Germinal center (tissue), 1 donor: ENCODE data around the gene GABBR2.
"Not testable (repeated sequence)": the region's sequence is repeated elsewhere in the genome, so short reads cannot be mapped to it uniquely, and the experiment has no call there.

Experiments
- DNase-seq: peaks from one replicate; pipeline ENCODE4 v3.0.0; 2012; ENCODE audit warnings: mixed read lengths, low spot score

The GABBR2 gene

GRCh38 chr9:98288881-98289280 lies 419.9 kb downstream of the GABBR2 start:
- no peak for DNase-seq

DNA sequence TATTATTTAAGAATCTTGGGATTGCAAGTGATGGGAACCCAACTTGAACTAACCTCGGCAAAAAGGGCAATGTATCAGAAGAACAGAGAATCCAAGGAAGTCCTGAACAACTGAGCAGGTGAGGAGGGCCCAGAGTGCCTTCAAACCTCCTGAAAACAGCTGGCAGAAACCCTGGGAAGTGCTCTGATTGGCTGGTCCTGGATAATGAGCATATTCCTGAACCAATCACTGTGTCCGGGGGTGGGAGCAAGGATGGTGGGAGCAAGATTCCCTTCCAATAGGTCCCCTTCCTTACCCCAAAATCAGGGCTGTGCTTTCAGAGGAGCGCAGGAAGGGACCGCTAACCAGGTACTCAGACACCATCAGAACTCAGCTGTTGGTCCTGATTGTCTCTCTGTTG lies 421.4 kb downstream of the GABBR2 start:
- peak; percentile 9 for DNase-seq

GRCh38 chr9:98285446-98285845 lies 423.3 kb downstream of the GABBR2 start:
- DNase-seq: no peak

- DNase-seq: no peak
These were observed 424.0 kb downstream of the GABBR2 start for GRCh38 chr9:98284754-98285153.

- DNase-seq: not testable (repeated sequence)
These were observed 425.6 kb downstream of the GABBR2 start for GRCh38 chr9:98283143-98283542.

DNA sequence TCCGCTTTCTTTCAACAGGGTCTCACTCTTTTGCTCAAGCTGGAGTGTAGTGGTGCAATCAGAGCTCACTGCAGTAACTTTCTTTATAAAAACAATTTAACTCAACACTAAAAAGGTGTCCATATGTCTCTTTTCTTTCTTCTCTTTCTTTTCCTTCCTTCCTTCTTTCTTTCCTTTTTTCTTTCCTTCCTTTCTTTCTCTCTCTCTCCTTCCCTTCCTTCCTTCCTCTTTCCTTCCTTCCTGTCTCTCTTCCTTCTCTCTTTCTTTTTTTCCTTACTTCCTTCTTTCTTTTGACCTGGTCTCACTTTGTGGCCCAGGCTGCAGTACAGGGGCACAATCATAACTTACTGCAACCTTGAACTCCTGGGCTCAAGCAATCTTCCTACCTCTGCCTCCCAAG lies 427.5 kb downstream of the GABBR2 start:
- no peak for DNase-seq

DNA sequence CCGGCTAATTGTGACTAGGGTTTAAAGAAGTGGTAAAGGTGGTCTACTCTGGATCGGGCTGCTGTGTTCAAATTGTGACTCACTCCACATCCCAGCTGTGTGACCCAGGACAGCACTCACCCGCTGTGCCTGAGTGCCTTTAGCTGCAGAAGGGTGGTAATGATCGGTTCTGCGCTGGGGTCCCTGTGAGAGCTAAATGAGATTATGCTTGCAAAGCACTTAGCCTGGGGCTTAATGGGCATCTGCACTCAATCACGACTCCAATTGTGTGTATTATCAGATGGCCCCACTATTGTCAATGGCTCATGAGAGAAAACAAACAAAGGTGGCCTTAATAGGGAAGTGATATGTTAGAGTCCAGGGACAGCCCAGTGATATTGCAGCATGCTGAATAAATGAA lies 428.2 kb downstream of the GABBR2 start:
- no peak for DNase-seq

GRCh38 chr9:98280162-98280561 lies 428.6 kb downstream of the GABBR2 start:
- DNase-seq: no peak

GRCh38 chr9:98276907-98277469 lies 431.7 kb downstream of the GABBR2 start:
- no peak for DNase-seq

DNA sequence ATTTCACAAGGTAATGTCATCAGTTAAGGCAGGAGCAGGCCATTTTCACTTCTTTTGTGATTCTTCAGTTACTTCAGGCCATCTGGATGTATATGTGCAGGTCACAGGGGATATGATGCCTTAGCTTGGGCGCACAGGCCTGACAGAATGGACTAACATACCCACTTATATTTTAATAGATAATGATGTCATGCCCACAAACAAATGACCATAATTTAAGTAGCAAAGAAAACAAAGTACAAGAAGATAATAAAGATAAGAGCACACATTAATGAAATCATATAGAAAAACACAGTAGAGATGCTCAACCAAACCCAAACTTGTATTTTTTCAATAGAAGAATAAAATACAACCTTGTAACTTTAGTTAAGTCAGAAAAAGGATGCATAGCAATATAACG lies 433.6 kb downstream of the GABBR2 start:
- DNase-seq: no peak

DNA sequence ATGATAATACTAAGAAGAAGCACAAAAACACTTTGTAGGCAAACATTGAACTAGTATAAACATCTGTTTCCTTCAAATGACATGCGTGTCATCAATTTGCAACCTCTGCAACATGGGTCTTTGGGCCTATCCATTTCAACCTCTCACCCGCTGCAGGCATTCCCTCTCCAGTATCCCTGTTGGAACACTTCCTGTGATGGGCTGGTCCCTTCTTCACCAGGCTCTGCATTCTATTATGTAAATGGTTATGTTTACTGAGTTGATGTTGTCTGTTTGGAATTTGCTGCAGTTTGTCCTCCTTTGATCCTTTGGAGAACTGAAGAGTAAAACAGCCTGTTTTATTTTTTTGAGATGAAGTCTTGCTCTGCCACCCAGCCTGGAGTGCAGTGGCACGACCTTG lies 436.7 kb downstream of the GABBR2 start:
- DNase-seq: no peak

DNA sequence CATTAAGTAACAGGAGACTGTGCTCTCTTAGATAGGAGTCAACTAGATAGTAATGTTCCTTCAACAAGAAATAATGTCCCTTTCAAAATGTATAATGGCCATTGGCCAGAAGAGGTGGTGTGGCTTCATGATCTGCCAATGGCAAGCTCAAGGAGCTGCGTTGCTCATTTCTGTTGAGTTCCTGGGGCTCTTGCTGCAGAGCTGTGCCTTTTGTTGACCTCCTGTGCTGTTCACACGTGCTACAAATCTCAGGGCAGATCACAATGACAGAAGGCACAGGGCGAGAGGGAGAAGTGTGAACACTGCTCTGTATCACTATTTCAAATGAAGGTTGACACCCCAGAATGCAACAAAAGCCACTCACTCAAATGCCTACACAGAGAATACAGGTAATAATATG lies 437.3 kb downstream of the GABBR2 start:
- no peak for DNase-seq

DNA sequence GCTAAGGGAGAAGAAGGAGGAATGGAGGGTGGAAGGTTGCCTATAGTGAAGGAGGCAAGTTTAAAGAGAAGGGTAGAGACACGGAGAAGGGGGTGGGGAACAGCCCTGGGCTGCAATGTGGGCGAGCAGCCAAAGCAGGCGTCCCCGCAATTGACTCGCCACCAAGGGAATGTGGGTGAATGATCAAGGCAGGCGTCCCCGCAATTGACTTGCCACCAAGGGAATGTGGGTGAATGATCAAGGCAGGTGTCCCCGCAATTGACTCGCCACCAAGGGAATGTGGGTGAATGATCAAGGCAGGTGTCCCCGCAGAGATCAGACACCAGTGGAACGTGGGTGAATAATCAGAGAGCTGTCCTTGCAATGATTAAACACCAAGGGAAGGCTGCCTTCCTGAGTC lies 438.5 kb downstream of the GABBR2 start:
- not testable (repeated sequence) for DNase-seq

DNA sequence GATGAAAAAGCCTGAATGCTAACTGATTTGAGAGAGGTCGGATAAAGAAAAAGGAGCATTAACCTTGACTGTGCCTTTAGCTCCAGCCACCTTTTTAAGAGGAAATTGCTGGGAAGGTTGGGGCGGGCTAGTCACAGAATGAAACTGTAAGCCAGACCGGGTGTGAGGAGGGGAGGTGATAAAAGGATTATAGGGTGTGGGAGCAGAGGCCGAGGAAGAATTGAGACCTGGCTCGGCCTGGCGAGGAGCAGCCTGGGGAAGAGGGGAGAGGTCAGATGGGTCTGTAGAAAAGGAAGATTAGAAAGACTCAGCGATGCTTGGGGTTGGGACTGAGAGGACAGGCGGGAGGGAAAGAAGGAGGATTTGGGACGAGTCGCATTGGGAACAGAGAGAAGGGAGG lies 439.1 kb downstream of the GABBR2 start:
- DNase-seq: not testable (repeated sequence)

- not testable (repeated sequence) for DNase-seq
These were observed 441.2 kb downstream of the GABBR2 start for GRCh38 chr9:98267556-98267955.

- DNase-seq: no peak
These were observed 444.2 kb downstream of the GABBR2 start for GRCh38 chr9:98264516-98264915.

DNA sequence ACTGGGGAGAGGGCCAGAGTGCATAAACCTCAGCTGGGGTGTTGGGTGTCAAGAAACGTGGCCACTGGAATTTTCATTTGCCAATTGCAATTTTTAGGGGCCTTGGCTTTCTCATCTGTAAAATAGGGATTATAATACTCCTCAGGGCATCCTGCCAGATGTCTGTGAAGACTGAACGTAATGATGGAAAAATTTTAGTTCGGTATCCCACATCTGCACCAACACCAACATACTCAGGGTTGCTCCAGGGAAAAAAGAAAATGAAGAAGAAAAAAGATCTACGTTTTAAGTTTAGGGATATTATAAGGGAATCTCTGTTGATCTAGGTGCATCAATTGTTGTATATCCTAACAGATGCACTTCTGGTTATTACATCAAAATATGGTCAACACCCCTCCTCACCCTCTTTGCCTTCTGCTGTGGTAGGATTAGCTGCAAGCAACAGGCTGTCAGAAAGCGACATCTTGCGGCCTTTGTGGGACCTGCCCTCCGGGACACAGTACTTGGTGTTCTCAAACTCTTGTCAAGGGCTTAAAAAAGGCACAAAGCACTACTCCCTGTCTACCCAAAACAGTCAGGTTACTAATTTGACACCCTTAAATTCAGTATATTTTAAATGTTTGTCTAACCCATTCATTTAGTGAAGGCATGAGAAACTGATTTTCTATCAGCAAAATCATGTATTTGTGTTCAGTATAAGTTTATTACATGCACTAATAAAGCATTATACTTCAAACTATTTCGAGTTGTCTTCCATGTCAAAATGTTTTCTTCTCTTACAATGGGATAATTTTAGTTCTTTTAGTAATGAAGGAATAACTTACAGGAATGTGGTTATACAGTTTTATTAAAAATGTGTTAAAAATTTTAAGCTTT lies 445.0 kb downstream of the GABBR2 start:
- DNase-seq: peak; percentile 76

DNA sequence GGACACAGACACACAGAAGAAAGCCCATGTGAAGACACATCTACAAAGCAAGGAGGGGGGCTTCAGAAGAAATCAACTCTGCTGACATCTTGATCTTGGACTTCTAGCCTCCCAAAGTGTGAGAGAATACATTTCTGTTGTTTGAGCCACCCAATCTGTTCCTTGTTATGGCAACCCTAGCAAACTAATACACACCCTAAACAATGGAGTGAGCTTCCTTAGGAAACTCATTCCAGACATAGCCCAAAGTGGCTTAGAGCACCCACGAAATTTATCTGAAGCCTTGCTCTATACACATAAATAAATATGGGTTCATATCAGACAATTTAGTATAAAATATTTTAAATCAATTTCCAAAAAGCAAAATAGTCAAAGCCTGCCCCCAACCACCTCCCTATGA lies 445.7 kb downstream of the GABBR2 start:
- no peak for DNase-seq

DNA sequence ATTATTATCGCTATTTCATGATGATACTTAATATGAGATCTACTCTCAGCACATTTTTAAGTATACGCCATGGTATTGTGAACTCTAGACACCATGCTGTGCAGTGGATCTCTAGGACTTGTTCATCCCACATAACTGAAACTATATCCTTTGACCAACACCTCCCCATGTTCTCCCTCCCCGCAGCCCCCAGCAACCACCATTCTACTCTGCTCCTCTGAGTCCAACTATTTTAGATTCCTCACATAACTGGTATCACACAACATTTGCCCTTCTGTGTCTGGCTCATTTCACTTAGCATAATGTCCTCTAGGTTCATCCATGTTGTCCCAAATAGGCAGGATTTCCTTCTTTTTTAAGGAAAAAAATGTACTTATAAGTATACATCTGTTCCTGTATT lies 446.7 kb downstream of the GABBR2 start:
- DNase-seq: no peak

DNA sequence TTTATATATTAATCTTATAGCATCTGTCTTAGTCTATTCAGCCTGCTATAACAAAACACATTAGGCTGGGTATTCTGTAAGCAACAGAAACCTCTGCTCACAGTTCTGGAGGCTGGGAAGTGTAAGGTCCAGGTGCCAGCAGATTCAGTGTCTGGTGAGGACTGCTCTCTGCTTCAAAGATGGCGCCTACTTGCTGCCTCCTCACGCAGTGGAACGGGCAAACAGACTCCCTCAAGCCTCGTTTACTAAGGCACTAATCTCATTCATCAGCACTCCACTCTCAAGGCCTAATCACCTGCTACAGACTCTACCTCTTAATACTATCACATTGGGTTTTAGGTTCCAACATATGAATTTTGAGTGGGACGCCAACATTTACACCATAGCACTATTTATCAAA lies 448.1 kb downstream of the GABBR2 start:
- DNase-seq: no peak

- no peak for DNase-seq
These were observed 448.9 kb downstream of the GABBR2 start for GRCh38 chr9:98259791-98260190.

DNA sequence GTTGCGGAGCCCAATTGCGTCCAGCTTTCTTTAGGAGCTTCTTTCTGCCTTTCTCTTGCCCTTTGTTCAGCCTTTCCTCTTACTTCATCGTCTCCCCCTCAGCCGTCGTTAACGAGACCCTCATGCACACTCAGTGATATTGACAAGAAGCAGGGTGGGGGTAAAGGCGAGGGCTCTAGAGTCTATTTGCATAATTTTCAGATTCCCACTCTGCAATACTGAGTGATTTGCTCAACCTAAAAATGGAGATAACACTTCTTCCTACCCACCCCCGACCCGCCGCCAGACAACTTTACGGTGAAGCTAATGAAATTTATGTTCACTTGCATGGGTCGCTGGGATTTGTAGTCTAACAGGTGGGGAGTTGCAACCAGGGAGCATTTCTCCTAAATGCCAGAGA lies 452.0 kb downstream of the GABBR2 start:
- DNase-seq: peak; percentile 54

GRCh38 chr9:98255578-98256296 lies 453.0 kb downstream of the GABBR2 start, which contains the start of gene TBC1D2:
Gene TBC1D2 (minus strand): TSS chr9:98255649. CDS start chr9:98255541, 108 bp downstream.
- DNase-seq: peak; percentile 98
